Panc1 (cell line): ENCODE measurements around the gene AGXT2.

Experiments used
- CTCF ChIP-seq: fragments of 450-650 bp; IDR thresholded peaks from 2 replicates; pipeline ENCODE4 v1.5.1; 2017; ENCODE audit warnings: mild to moderate bottlenecking
- POLR2AphosphoS5 ChIP-seq: IDR thresholded peaks from 2 replicates; pipeline ENCODE4 v1.6.1; 2012; ENCODE audit warnings: mild to moderate bottlenecking, low read depth, low read length, moderate library complexity
- REST ChIP-seq, 2 experiments: IDR thresholded peaks; 2 replicates each; pipeline ENCODE4 v1.6.1; 2011 to 2012; ENCODE audit warnings: low read depth in 2 of 2, control low read depth in 1 of 2, low read length in 1 of 2, mild to moderate bottlenecking in 1 of 2, moderate library complexity in 1 of 2; ENCODE audit not compliant: insufficient read depth in 1 of 2
- SIN3A ChIP-seq: IDR thresholded peaks from 2 replicates; pipeline ENCODE4 v1.6.1; 2012; ENCODE audit warnings: low read depth, mild to moderate bottlenecking, low read length, moderate library complexity, borderline replicate concordance; ENCODE audit not compliant: insufficient read depth
- TCF7L2 ChIP-seq: IDR thresholded peaks from 2 replicates; pipeline ENCODE4 v1.6.1; 2011; ENCODE audit warnings: mild to moderate bottlenecking, low read depth, low read length, inconsistent platforms

GRCh38 chr5:35026941-35027340 lies 20.8 kb downstream of the AGXT2 start:
- TF ChIP-seq CTCF (no peak), POLR2AphosphoS5 (no peak), REST (IDR thresholded peaks at IDR 0.05; ENCODE audit: insufficient read depth in 1 of 2, low read depth in 2 of 2, low read length in 1 of 2) (no peak), TCF7L2 (no peak), SIN3A (no peak)
